ENCODE results near the gene NCKAP5. TPM values are rescaled to one million over a fixed set of nuclear protein-coding genes. Genes with fewer than 3 reads are reported as not detected.

The NCKAP5 gene
- total RNA-seq, 1 donor from 2014 or later, result 0.46 TPM

GRCh38 chr2:132850688-132851087 is 717.6 kb downstream of the NCKAP5 start:
- no peaks in the 10 kb centered on the region for H3K36me3 Mint-ChIP-seq (ENCODE audit: unreplicated experiment)
- no peak for DNase-seq (ENCODE audit: extremely low spot score, unreplicated experiment)
- H3K4me1 Mint-ChIP-seq (ENCODE audit: unreplicated experiment), result no peaks in the 10 kb centered on the region

GRCh38 chr2:132849118-132849517 is 719.1 kb downstream of the NCKAP5 start:
- no peaks in the 10 kb centered on the region for H3K36me3 Mint-ChIP-seq (ENCODE audit: unreplicated experiment)
- no peak for DNase-seq (ENCODE audit: extremely low spot score, unreplicated experiment)

More at GRCh38 chr2:132850688-132851087, 717.6 kb downstream of the NCKAP5 start:
- H3K27ac Mint-ChIP-seq (ENCODE audit: unreplicated experiment), result no peak overlapping the region
- peaks cover 2% of the 10 kb centered on the region for H3K27me3 Mint-ChIP-seq (ENCODE audit: unreplicated experiment)
- no peaks in the 10 kb centered on the region for H3K9me3 Mint-ChIP-seq (ENCODE audit: unreplicated experiment)
- no peak for TF ChIP-seq CTCF (IDR thresholded peaks at IDR 0.05)
- H3K4me3 Mint-ChIP-seq (ENCODE audit: unreplicated experiment), result no peak overlapping the region

DNA sequence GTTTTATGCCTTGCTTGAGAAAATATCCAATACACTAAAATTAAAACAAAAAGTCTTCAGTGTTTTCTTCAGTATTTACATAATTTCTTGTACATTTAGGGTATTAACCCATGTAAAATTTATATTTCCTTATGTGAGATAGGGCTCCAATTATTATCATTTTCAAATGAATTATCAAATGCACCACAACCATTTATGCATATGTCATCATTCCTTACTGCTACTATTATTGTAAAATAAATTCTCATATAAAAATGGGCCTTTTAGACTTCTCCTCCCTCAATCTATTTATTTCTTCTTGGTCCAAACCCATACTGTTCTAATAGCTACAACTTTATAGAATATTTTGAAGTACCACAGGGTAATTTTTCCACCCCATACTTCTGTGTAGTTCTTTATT is 722.9 kb downstream of the NCKAP5 start:
- H3K36me3 Mint-ChIP-seq (ENCODE audit: unreplicated experiment), result no peaks in the 10 kb centered on the region
- no peaks in the 10 kb centered on the region for H3K9me3 Mint-ChIP-seq (ENCODE audit: unreplicated experiment)
- no peaks in the 10 kb centered on the region for H3K4me1 Mint-ChIP-seq (ENCODE audit: unreplicated experiment)
- H3K27me3 Mint-ChIP-seq (ENCODE audit: unreplicated experiment), result peaks cover 2% of the 10 kb centered on the region
- H3K4me3 Mint-ChIP-seq (ENCODE audit: unreplicated experiment), result no peak overlapping the region
- TF ChIP-seq CTCF (IDR thresholded peaks at IDR 0.05), result no peak
- no peak overlapping the region for H3K27ac Mint-ChIP-seq (ENCODE audit: unreplicated experiment)
- no peak for DNase-seq (ENCODE audit: extremely low spot score, unreplicated experiment)

More at GRCh38 chr2:132849118-132849517, 719.1 kb downstream of the NCKAP5 start:
- H3K27me3 Mint-ChIP-seq (ENCODE audit: unreplicated experiment), result peaks cover 2% of the 10 kb centered on the region
- TF ChIP-seq CTCF (IDR thresholded peaks at IDR 0.05), result no peak
- no peaks in the 10 kb centered on the region for H3K9me3 Mint-ChIP-seq (ENCODE audit: unreplicated experiment)
- H3K4me1 Mint-ChIP-seq (ENCODE audit: unreplicated experiment), result no peaks in the 10 kb centered on the region
- no peak overlapping the region for H3K4me3 Mint-ChIP-seq (ENCODE audit: unreplicated experiment)
- no peak overlapping the region for H3K27ac Mint-ChIP-seq (ENCODE audit: unreplicated experiment)

DNA sequence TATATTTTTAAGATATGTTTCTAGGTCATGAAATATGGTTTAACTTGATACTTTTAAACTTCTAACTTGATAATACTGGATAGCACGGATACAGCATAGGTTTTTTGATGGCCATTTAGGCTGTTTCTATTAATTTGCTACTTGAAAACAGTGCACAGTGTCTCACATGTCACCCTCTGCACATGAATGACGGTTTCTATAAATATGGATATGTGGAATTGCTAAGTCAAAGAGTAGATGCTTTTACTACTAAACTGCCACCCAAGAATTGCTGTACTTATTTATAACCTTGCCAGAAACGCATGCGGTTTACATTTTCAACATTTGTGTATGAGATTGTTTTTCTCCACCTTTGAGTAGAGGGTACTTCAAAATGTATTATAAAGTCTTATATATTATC is 723.7 kb downstream of the NCKAP5 start:
- H3K36me3 Mint-ChIP-seq (ENCODE audit: unreplicated experiment), result no peaks in the 10 kb centered on the region
- H3K27ac Mint-ChIP-seq (ENCODE audit: unreplicated experiment), result no peak overlapping the region
- TF ChIP-seq CTCF (IDR thresholded peaks at IDR 0.05), result no peak
- DNase-seq (ENCODE audit: extremely low spot score, unreplicated experiment), result no peak
- peaks cover 2% of the 10 kb centered on the region for H3K27me3 Mint-ChIP-seq (ENCODE audit: unreplicated experiment)
- no peaks in the 10 kb centered on the region for H3K9me3 Mint-ChIP-seq (ENCODE audit: unreplicated experiment)
- no peak overlapping the region for H3K4me3 Mint-ChIP-seq (ENCODE audit: unreplicated experiment)
- no peaks in the 10 kb centered on the region for H3K4me1 Mint-ChIP-seq (ENCODE audit: unreplicated experiment)

- TF ChIP-seq CTCF (IDR thresholded peaks at IDR 0.05), result no peak
- H3K4me1 Mint-ChIP-seq (ENCODE audit: unreplicated experiment), result no peaks in the 10 kb centered on the region
- peaks cover 38% of the 10 kb centered on the region for H3K9me3 Mint-ChIP-seq (ENCODE audit: unreplicated experiment)
- no peak overlapping the region for H3K27ac Mint-ChIP-seq (ENCODE audit: unreplicated experiment)
- H3K27me3 Mint-ChIP-seq (ENCODE audit: unreplicated experiment), result no peaks in the 10 kb centered on the region
- DNase-seq (ENCODE audit: extremely low spot score, unreplicated experiment), result no peak
- H3K36me3 Mint-ChIP-seq (ENCODE audit: unreplicated experiment), result no peaks in the 10 kb centered on the region
- no peak overlapping the region for H3K4me3 Mint-ChIP-seq (ENCODE audit: unreplicated experiment)
These were observed 730.5 kb downstream of the NCKAP5 start for GRCh38 chr2:132837769-132838168.

Measured in osteocyte (in vitro differentiated cells).